GM12873 (cell line): Measurements from ENCODE around the gene AXDND1.

Source experiments
- CTCF ChIP-seq: IDR thresholded peaks from 2 replicates; pipeline ENCODE4 v1.5.1; 2012; ENCODE audit warnings: low read depth, mild to moderate bottlenecking, moderate library complexity, low read length, control low read depth; ENCODE audit not compliant: insufficient read depth; ENCODE audit errors: missing control alignments

AXDND1 gene

GRCh38 chr1:179424610-179425009 lies 58.8 kb downstream of the AXDND1 start:
- TF ChIP-seq CTCF: no peak

- no peak for TF ChIP-seq CTCF
Measured at GRCh38 chr1:179425186-179425585, 59.4 kb downstream of the AXDND1 start.

GRCh38 chr1:179437171-179437570 lies 71.4 kb downstream of the AXDND1 start:
- TF ChIP-seq CTCF: no peak

- TF ChIP-seq CTCF: no peak
Measured at GRCh38 chr1:179440971-179441370, 75.2 kb downstream of the AXDND1 start.

GRCh38 chr1:179441501-179441900 lies 75.7 kb downstream of the AXDND1 start:
- no peak for TF ChIP-seq CTCF

GRCh38 chr1:179445593-179445992 lies 79.8 kb downstream of the AXDND1 start:
- TF ChIP-seq CTCF: no peak

GRCh38 chr1:179447489-179447888 lies 81.7 kb downstream of the AXDND1 start:
- peak; percentile 46 for TF ChIP-seq CTCF
